ENCODE data around the gene TNNI3K. TPM values are rescaled to one million over a fixed set of nuclear protein-coding genes. Genes with fewer than 3 reads are reported as not detected.

Gene TNNI3K
- total RNA-seq, 6 experiments from 2014 or later = not detected

GRCh38 chr1:74471470-74471869, 236.3 kb downstream of the TNNI3K start:
- TF ChIP-seq CTCF (IDR thresholded peaks at IDR 0.05) = no peak
- Mint-ChIP-seq H3K27ac (no peak overlapping the region), H3K27me3 (ENCODE audit: insufficient read depth) (no peaks in the 10 kb centered on the region), H3K4me3 (no peak overlapping the region), H3K9me3 (no peaks in the 10 kb centered on the region), H3K36me3 (ENCODE audit: low read depth) (no peaks in the 10 kb centered on the region), H3K4me1 (ENCODE audit: low read depth) (no peaks in the 10 kb centered on the region)
- DNase-seq = no peak

GRCh38 chr1:74474585-74474984, 239.4 kb downstream of the TNNI3K start:
- Mint-ChIP-seq H3K27me3 (ENCODE audit: insufficient read depth) (no peaks in the 10 kb centered on the region; the same call in 1 of the 2 replicates), H3K27ac (no peak overlapping the region), H3K36me3 (ENCODE audit: low read depth) (no peaks in the 10 kb centered on the region), H3K4me3 (no peak overlapping the region), H3K9me3 (no peaks in the 10 kb centered on the region), H3K4me1 (ENCODE audit: low read depth) (no peaks in the 10 kb centered on the region)
- DNase-seq = no peak
- no peak for TF ChIP-seq CTCF (IDR thresholded peaks at IDR 0.05)

- Mint-ChIP-seq H3K27ac (no peak overlapping the region), H3K9me3 (peaks cover 8% of the 10 kb centered on the region; the same call in 1 of the 2 replicates), H3K36me3 (ENCODE audit: low read depth) (no peaks in the 10 kb centered on the region), H3K27me3 (ENCODE audit: insufficient read depth) (no peaks in the 10 kb centered on the region; the same call in 1 of the 2 replicates), H3K4me3 (no peak overlapping the region), H3K4me1 (ENCODE audit: low read depth) (no peaks in the 10 kb centered on the region)
- no peak for TF ChIP-seq CTCF (IDR thresholded peaks at IDR 0.05)
- DNase-seq = no peak
Observed at GRCh38 chr1:74478979-74479378, 243.8 kb downstream of the TNNI3K start.

GRCh38 chr1:74480068-74480467, 244.9 kb downstream of the TNNI3K start:
- no peak for TF ChIP-seq CTCF (IDR thresholded peaks at IDR 0.05)
- no peak for DNase-seq
- H3K27ac Mint-ChIP-seq = no peak overlapping the region
- H3K9me3 Mint-ChIP-seq = peaks cover 16% of the 10 kb centered on the region; the same call in 1 of the 2 replicates
- H3K27me3 Mint-ChIP-seq (ENCODE audit: insufficient read depth) = no peaks in the 10 kb centered on the region; the same call in 1 of the 2 replicates
- H3K36me3 Mint-ChIP-seq (ENCODE audit: low read depth) = no peaks in the 10 kb centered on the region
- no peak overlapping the region for H3K4me3 Mint-ChIP-seq
- no peaks in the 10 kb centered on the region for H3K4me1 Mint-ChIP-seq (ENCODE audit: low read depth)

GRCh38 chr1:74481607-74482006, 246.4 kb downstream of the TNNI3K start:
- H3K27ac Mint-ChIP-seq = no peak overlapping the region
- H3K9me3 Mint-ChIP-seq = peaks cover 18% of the 10 kb centered on the region; the same call in 1 of the 2 replicates
- H3K27me3 Mint-ChIP-seq (ENCODE audit: insufficient read depth) = no peaks in the 10 kb centered on the region; the same call in 1 of the 2 replicates
- no peak for DNase-seq
- H3K4me3 Mint-ChIP-seq = no peak overlapping the region
- TF ChIP-seq CTCF (IDR thresholded peaks at IDR 0.05) = no peak
- H3K4me1 Mint-ChIP-seq (ENCODE audit: low read depth) = no peaks in the 10 kb centered on the region
- H3K36me3 Mint-ChIP-seq (ENCODE audit: low read depth) = no peaks in the 10 kb centered on the region

GRCh38 chr1:74485622-74486021, 250.4 kb downstream of the TNNI3K start:
- H3K4me1 Mint-ChIP-seq (ENCODE audit: low read depth) = no peaks in the 10 kb centered on the region
- no peaks in the 10 kb centered on the region for H3K36me3 Mint-ChIP-seq (ENCODE audit: low read depth)
- no peak for TF ChIP-seq CTCF (IDR thresholded peaks at IDR 0.05)

More at GRCh38 chr1:74485622-74486021, 250.4 kb downstream of the TNNI3K start:
- no peak for DNase-seq
- no peaks in the 10 kb centered on the region for H3K27me3 Mint-ChIP-seq (ENCODE audit: insufficient read depth)
- peaks cover 20% of the 10 kb centered on the region for H3K9me3 Mint-ChIP-seq
- H3K27ac Mint-ChIP-seq = no peak overlapping the region
- no peak overlapping the region for H3K4me3 Mint-ChIP-seq

All from HFFc6 (cell line).